Hematopoietic multipotent progenitor cell treated with erythropoietin and hydrocortisone succinate and interleukin-3 and kit ligand, for 8 days (in vitro differentiated cells): ENCODE measurements around the gene SLC25A33.
"Not testable (repeated sequence)": the region's sequence is repeated elsewhere in the genome, so short reads cannot be mapped to it uniquely, and the experiment has no call there.

ENCODE experiments used
- DNase-seq: peaks from one replicate; pipeline ENCODE4 v3.0.0-alpha.2; 2015

Gene SLC25A33

GRCh38 chr1:9539829-9540550 is 725 bp downstream of the SLC25A33 start:
- DNase-seq: peak; percentile 57

GRCh38 chr1:9542430-9542829 is 3.2 kb downstream of the SLC25A33 start:
- peak; percentile 75 for DNase-seq

DNA sequence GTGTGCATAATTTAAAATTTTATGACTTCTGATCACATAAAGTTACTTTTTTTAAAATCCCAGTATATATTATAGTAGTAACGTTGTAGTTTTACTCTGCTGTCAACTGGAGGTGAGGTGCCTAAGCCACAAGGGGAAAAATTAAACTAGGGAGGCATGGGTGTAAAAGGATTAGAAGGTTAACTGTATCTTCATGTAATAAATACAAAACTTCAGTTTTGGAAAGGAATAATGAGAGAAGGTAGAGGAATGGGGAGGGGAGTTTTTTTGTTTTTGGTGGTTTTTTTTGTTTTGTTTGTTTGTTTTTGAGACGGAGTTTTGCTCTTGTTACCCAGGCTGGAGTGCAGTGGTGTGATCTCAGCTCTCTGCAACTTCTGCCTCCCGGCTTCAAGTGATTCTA is 5.7 kb downstream of the SLC25A33 start:
- DNase-seq: no peak

DNA sequence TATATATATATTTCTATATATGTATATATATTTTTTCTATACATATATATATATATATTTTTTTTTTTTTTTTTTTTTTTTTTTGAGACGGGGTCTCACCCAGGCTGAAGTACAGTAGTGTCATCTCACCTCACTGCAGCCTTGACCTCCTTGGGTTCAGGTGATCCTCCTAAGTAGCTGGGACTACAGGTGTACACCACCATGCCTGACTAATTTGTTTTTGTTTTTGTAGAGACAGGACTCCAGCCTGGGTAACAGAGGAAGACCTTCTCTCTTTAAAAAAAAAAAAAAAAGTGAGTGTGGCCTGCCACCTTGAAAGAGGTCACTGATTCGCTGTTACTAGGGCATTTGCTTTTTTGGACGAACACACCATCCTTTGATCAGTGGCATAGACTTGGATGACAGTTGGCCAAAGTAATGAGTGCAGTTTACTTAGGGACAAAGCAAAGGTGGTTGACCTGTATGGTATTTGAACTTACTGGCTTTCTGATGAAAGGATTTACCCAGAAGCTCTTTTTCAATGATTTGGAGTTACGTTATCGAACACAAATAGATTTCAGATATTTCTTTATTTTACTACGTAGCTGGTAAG is 10.8 kb downstream of the SLC25A33 start:
- DNase-seq: no peak

GRCh38 chr1:9551984-9552383 is 12.7 kb downstream of the SLC25A33 start:
- DNase-seq: no peak

- DNase-seq: no peak
Observed at GRCh38 chr1:9553736-9554144, 14.5 kb downstream of the SLC25A33 start.

DNA sequence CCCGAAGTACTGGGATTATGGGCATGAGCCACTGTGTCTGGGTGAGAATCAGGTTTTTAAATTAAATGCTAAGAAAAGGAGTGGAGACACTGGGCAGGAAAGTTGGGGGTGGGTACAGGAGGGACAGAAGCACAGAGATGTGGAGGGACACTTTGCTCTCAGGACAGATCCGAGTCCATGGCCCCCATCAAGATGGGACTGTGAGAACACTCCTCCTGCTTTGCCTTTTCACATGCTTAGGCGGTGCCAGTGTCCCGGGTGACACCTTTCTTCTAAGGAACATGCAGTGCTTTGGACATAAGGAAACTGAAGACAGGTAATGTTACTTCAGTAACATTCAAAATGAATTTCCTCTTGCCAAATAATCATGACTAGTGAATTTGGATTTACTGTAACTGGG is 16.7 kb downstream of the SLC25A33 start:
- no peak for DNase-seq

DNA sequence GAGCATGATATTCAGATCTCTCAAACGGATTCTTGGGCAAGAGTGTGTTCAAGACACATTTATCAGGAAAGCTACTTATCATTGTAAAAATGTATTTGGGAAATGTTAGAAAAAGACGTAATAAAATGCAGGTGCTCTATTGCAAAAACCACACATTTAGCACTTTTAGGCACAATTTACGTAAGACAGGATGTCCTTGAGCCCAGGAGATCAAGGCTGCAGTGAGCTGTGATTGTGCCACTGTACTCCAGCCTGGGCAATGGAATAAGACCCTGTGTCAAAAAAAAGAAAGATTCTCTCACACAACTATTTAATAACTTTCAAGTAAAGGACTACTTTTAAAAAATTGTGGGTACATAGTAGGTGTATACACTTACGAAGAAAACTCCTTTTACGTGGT is 18.4 kb downstream of the SLC25A33 start:
- no peak for DNase-seq

GRCh38 chr1:9558271-9558945 is 19.1 kb downstream of the SLC25A33 start:
- DNase-seq: no peak

DNA sequence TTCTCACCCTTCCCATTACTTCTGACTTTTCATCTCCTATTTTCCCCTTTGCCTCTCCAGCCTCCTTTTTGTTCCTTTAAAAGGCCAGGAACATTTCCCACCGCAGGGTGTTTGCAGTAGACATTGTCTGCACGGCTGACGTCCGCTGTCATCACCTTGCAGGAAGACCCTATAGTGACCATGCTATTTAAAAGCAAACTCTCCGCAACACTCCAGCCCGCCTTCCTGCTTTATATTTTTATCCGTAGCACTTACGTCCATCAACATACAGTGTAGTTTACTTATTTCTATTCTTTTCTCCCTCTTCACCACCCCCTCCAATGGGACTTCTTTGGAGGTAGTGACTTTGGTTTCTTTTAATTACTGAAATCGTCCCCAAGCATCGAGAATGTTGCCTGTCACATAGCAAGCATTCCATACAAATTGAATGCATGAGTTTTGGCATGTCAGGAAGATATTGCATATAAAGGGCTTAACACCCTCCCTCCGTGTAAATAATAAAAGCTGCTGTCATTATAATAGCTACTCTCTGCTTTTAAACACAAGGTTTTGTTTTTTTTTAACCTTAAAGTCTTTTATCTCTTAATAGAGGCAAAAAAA is 19.8 kb downstream of the SLC25A33 start:
- DNase-seq: no peak

- DNase-seq: no peak
Observed at GRCh38 chr1:9559673-9560072, 20.4 kb downstream of the SLC25A33 start.

DNA sequence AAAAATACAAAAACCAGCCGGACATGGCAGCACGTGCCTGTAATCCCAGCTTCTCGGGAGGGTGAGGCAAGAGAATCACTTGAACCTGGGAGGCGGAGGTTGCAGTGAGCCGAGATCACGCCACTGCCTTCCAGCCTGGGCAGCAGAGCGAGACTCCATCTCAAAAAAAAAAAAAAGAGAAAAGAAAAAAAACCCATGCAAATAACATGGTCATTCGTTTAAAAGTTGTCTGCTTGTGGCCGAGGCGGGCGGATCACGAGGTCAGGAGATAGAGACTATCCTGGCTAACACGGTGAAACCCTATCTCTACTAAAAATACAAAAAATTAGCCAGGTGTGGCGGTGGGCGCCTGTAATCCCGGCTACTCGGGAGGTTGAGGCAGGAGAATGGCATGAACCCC is 20.8 kb downstream of the SLC25A33 start:
- DNase-seq: not testable (repeated sequence)

GRCh38 chr1:9561429-9561828 is 22.2 kb downstream of the SLC25A33 start:
- peak; percentile 74 for DNase-seq

DNA sequence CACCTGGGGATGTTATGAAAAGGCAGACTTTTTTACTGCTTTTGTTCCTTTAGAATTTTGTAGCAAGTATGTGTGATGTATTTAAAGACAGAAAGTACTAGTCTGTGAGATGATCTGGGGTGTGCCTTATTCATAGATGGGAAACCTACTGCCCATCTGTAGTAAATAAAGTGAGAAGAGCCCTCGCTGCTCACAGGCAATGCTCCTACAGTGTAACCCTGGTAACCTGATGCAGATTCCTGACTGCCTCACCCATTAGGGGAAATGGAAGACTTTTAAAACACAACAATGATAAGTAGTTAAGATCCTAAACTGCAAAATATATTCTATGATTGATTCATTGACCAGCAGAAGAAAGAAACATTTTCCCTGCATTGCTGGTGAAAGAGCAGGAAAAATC is 30.0 kb downstream of the SLC25A33 start:
- no peak for DNase-seq

DNA sequence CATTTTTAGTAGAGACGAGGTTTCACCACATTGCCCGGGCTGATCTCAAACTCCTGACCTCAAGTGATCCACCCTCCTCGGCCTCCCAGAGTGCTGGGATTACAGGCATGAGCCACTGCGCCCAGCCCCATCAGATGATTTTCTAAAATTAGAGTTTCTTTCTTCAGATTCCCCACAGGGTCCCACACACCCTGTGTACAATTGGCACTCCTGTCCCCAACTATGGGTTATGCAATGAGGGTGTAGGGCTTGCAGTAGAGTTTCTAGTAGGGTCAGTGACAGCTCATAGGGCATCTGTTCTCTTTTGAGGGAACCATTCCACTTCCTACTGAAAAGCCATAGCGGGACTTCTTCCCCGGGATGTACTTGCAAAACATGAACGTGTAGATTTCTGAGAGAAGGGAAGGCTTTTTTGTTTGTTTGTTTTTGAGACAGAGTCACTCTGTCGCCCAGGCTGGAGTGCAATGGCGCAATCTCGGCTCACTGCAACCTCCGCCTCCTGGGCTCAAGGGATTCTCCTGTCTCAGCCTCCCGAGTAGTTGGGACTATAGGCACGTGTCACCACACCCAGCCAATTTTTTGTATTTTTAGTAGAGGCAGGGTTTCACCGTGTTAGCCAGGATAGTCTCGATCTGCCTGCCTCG is 31.7 kb downstream of the SLC25A33 start:
- not testable (repeated sequence) for DNase-seq

- peak; percentile 44 for DNase-seq
Observed at GRCh38 chr1:9573723-9574122, 34.5 kb downstream of the SLC25A33 start.

DNA sequence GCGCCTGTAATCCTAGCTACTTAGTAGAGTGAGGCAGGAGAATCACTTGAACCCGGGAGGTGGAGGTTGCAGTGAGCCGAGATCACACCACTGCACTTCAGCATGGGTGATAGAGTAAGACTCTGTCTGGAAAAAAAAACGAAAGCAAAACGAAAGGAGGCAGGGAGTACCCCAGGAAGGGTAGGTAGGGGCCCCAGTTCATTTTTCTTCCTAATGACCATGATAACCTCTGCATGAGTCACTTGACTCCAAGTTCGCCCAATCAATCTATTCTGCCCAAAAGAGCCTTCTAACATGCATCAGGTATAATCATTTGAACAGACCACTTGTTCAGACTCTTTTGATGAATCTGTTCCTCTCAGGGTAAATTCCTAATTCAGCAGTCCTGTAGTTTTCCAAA is 36.2 kb downstream of the SLC25A33 start:
- DNase-seq: no peak

DNA sequence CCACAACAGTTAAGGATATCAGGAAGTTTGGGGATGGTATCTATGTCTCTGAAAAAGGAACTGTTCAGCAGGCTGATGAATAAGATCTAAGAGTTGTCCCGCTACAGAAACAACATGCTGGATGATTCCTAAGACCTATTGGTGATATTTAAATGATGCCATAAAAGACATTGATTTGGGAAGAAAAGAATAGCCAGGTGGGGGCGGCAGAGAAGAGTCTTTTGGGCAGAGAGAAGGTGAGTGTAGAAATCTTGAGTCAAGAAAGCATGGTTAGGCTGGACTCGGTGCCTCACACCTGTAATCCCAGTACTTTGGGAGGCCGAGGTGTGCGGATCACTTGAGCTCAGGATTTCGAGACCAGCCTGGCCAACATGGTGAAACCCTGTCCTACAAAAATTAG is 37.6 kb downstream of the SLC25A33 start:
- no peak for DNase-seq

DNA sequence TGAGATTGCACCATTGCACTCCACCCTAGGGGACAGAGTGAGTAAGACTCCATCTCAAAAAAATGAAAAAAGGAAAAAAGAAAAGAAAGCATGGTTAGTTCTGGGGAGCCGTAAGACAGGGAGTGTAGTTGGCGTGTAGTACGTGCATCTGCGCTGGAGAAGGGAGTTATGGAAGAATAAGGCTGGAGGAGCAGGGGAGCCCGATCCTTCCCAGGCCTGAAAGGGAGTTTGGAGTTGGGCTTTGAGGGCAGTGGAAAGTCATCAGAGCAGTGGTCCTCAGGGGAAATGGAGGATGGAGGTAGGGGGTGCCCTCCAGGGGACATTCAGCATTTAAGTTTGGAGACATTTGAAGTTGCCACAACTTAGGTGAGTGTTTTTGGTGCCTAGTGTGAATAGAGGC is 38.2 kb downstream of the SLC25A33 start:
- DNase-seq: no peak

DNA sequence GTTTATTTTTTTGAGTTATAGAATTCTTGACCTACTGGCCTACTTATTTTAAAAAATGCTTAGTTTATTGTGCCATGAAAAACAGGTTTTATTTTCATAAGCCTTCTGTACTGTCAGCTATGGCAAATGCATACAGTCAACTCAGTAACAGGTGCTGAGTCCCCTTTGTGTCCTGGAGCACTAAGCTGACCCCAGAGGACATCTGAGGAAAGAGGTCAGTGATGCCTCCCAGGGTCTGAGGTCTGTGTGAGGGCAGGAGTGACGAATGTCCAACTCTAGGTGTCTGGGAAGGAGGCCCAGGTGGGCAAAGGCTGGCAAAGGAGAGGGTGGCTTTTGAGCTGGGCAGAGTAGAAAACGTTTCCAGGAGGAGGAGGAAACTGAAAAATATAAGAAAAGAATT is 41.7 kb downstream of the SLC25A33 start:
- no peak for DNase-seq

GRCh38 chr1:9586147-9586766 is 47.0 kb downstream of the SLC25A33 start:
- DNase-seq: no peak

DNA sequence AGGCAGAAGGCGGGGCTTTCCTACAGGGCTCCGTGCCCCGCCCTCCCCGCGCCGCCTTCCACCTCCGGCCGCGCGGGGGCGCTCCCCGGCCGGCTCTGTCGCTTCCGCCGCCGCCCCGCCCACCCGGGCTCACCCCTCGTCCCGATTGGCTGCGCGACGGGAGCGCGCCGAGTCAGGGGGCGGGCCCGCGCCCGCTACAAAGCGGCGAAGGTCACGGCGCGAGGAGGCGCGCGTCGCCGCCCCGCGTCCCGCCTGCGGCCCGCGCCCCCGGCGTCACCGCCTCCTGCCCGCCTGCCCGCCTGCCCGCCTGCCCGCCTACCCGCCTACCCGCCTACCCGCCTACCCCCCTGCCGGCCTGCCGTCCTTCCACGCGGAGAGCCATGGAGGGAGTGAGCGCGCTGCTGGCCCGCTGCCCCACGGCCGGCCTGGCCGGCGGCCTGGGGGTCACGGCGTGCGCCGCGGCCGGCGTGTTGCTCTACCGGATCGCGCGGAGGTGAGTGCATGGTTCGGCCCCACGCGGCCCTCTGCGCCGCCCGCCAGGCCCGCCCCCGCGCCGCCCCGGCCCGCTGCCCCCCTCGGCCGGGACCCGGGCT is 49.4 kb downstream of the SLC25A33 start, which contains the start of gene TMEM201:
Gene TMEM201 (plus strand): TSS at position 361 of the 593 bp plus-strand sequence. CDS start 20 bp downstream, at position 381.
- DNase-seq: peak; percentile 92
